KG1 (cell line): ENCODE results near the gene RPS19.

Experiments
- DNase-seq: peaks from one replicate; lab custom pipeline; 2025; lab: John Stamatoyannopoulos, UW

The RPS19 gene

DNA sequence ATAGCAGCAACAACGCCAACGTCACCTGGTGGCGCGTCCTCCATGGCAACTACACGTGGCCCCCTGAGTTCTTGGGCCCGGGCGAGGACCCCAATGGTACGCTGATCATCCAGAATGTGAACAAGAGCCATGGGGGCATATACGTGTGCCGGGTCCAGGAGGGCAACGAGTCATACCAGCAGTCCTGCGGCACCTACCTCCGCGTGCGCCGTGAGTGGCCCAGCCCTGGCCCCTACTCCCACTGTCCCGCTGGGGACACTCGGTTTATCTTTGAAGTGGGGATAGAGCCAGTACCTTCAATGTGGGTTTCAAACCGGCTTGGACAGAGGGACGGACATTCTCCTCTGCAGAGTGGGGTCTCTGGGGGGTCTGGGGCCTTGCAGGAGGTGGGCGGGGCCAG lies 19.0 kb downstream of the RPS19 start:
- DNase-seq = no peak

GRCh38 chr19:41879670-41880328 lies 19.7 kb downstream of the RPS19 start:
- DNase-seq = no peak

GRCh38 chr19:41880329-41880708 lies 20.3 kb downstream of the RPS19 start:
- DNase-seq = no peak

DNA sequence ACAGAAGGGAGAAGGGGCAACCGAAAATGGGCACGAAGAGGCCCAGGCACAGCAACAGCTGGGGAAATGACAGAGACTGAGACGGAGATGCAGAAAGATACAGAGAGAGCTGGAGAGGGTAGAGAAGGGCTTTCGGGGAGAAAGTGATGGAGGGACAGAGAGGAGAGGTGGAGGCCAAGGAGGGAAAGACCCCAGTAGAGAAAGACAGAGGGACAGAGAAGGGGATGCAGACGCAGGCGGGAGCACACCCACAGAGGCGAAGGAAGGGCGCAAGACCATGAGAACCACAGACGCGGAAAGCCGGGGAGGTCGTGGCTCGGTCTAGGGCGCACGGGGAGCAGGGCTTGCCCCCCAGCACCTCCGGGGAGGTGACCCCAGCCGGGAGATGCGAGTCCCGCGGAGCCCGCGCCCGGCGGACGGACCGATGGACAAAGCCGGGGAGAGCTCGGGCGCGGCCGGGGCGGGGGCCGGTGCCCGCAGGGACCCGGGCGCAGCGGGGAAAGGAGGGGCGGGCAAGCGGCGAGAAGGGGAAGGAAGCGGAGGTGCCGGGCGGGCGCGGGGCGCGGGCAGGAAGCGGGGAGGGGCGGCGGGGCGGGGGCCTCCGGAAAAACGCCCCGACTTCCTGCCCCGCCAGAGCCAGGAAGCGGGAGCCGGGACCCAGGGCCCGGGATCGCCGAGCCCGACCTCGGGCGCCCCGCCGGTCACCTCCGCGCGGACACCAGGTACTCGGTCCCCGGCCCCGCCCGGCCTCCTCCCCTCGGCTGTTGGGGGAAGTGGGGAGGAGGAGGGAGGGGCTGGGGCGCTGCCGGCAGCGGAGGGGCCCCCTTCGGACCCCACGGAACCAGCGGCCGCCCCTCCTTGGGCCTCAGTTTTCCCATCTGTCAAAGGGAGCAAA lies 22.8 kb downstream of the RPS19 start, which contains the start of gene ARHGEF1:
Gene ARHGEF1, plus strand, starts transcription at position 617 of the 895 bp plus-strand sequence. CDS start 4,899 bp downstream, outside the sequence.
- peak; percentile 43 for DNase-seq

GRCh38 chr19:41883463-41883820 lies 23.4 kb downstream of the RPS19 start:
- DNase-seq = no peak

DNA sequence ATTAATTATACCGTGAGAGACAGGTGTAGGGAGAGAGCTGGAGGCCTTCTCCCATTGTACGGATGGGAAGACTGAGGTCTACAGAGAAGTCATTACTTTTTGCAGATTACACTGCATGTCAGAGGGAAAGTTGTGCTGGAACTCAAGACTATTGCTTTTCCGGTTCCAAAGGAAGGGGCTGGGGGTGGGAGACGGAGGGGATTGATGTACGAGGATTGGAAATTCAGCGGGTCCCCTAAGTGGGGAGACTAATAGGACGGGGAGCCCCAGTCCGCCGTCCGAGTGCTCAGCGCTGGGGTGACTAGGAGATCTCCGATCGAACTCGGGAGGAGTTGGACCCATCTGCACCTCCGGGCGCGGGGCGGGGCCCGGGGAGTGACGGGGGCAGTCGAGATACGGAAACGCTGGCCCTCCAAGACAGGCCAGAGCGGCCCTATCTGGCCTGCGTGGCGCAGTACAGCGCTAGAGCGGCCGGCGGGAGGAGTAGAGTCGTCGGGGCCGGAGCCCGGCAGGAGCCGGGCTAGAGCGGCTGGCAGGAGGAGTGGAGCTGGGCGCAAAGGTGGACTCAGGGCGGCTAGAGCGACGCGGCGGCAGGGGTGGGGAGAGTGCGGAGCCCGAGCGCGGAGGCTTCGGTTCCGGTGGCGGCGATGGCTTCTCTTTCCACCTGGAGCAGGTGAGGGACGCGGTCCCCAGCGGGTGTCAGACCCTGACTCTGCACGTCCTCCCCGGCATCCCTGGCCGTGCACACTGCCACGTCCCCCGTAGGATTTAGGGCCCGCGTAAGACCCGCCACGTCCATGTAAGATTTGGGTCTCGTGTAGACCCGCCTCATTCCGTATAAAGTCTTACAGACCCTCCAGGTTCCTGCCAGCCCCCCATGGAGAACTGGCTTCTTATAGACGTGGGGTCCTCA lies 24.0 kb downstream of the RPS19 start:
- DNase-seq = peak; percentile 84

DNA sequence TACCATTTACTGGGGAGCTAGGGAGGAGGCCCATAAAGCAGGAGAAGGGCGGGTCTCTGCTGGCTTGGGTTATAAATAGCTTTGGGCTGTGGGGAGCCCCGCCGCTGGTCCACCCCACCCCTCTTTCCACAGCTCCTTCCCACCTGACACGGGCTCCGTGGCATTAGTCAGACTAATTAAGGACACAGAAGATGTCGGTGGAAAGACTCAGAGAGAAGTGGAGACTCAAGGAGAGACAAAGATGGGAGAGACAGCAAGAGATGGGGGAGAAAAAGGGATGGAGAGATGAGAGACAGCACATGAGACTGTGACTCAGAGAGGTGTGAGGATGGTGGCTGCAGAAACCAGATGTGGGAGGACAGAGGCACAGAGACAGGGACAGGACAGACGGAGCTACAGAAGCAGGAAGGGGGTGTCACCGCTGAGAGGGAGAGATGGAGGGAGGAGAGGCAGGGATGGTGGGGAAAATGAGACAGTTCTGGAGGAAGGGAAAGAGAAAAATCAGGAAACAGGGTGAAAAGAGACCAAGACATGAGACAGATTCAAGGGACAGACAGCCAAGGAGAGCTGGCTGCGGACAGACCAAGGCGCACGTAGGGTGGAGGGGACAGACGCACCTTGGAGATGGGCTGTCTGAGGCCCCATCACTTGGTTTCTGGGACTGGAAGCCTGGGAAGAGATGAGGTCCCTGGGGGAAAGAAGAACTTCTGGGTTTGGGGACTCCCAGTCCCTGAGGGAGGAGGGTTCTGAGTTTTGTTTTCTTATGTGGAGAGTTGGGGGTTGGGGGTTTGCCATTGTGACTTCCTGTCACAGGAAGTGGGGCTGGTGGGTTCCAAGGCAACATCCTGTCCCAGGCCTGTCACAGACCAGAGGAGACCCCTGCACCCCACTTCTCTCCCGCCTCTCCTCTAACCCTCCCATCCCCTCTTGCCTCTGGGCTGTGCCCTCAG lies 27.0 kb downstream of the RPS19 start:
- peak; percentile 57 for DNase-seq

DNA sequence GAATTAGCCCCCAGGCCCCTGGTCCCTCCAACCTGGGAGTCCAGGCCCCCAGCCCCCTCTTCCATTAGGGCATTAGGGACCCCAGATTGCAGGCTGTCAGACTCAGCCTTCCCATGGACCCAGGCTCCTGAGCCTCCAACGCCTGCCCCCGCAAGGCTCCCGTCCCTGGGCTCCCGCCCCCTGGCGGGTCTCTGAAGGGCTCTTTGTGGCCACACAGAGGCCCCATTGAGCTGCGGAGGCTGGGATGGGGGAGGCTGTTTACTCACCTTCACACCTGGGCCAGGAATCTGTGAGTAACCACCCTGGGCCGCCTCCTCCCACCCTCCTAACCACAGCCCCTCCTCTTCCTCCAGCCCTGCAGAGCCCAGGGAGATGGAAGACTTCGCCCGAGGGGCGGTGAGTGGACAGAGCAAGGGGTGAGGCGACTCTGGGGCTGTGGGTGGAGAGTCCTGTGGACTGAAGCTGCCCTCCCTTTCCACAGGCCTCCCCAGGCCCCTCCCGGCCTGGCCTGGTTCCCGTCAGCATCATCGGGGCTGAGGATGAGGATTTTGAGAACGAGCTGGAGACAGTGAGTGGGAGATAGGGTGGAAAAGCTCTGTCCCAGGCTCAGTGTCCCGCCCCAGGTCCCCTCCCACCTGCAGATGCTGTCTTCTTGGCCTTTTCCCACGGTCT lies 27.8 kb downstream of the RPS19 start:
- no peak for DNase-seq

DNA sequence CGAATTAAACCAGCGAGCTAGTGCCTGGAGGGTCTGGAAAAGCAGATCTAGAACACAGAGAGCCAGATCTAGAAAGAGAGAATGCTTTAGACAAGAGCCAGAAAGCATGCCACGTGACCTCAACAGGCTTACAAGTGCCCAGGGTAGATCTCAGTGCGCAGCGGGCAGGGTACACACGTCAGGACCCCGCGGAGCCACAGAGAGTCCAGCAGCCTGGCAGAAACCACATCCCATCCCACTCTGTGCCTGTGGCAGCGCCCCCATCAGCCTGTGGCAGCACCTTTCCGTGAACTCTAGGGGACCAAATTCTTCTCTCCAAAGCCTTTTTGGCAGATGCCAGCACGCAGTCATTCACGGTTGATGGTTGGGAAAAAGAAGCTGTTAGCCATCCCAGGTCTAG lies 28.9 kb downstream of the RPS19 start:
- no peak for DNase-seq

- no peak for DNase-seq
Measured at GRCh38 chr19:41889896-41890295, 29.8 kb downstream of the RPS19 start.

DNA sequence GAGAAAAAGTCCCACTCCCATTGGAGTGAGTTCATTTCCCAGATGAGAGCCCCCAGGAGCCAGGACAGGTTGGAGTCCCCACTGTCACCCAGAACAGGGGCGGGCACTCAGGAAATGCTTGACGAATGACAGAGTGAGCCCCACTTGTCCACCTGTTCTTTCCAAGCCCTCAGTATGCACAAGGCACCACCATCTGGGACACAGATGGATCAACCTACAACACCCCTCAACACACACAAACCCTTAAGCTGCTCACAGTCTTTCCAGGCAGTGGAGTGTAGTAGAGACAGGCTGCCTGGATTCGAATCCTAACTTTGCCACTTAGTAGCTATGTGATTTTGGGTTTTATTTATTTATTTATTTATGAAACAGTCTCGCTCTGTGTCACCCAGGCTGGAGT lies 30.9 kb downstream of the RPS19 start:
- DNase-seq = no peak

- no peak for DNase-seq
Measured at GRCh38 chr19:41892173-41892902, 32.3 kb downstream of the RPS19 start.

DNA sequence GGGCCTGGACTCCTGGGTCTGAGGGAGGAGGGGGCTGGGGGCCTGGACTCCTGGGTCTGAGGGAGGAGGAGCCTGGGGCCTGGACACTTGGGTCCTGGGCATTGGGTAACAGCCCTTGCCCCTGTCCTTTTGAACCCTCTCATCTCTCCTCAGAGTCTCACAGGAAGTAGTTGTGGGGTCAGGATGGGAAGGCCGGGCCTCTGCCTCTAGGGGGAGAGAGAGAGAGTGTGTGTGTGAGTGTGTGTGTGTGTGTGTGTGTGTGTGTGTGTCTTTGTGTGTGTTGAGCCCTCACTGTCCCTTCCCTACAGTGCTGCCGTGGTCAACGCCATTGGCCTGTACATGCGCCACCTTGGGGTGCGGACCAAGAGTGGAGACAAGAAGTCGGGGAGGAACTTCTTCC lies 33.8 kb downstream of the RPS19 start:
- DNase-seq = no peak

GRCh38 chr19:41894350-41894749 lies 34.3 kb downstream of the RPS19 start:
- DNase-seq = no peak

- DNase-seq = no peak
Measured at GRCh38 chr19:41895745-41896580, 35.9 kb downstream of the RPS19 start.

GRCh38 chr19:41896581-41896942 lies 36.5 kb downstream of the RPS19 start:
- no peak for DNase-seq

DNA sequence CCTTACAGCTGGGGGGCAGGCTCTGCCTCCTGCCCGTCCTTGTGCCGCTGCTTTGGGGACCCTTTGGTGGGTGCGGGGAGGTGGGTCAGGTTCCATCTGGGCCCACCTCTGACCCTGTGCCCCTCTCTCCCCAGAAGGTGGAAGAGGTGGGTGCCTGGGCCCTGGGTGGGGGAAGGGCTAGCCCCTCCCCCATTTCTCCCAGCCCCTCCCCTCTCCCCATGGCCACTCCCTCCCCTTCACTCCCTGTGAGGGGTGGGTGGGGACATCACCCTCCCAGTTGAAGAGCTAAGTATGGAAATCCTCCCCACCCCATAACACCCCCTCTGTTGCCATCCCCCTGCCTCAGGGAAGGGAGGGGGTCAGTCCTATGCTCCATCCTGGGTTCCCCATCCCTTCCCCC lies 37.1 kb downstream of the RPS19 start:
- DNase-seq = no peak

DNA sequence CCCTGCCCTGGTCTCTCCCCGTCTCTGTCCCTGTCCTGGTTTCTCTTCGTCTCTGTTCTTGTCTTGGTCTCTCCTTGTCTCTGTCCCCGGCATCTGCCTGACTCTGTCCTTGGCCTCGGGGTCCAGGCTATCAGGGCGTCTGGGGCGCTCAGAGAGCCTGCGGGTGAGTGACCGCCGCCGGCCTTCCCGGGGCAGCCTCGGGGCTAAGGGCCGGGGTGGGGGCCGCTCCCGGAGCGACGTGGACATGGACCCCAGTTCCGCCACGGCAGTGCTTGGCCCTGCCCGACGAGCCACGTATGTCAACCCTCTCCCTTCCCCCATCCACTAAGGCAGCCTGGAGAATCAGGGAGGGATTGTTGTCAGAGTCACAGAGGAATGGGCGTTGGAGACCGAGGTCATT lies 37.8 kb downstream of the RPS19 start:
- DNase-seq = no peak

- no peak for DNase-seq
Measured at GRCh38 chr19:41898235-41898634, 38.2 kb downstream of the RPS19 start.
